MCF 10A (cell line): Measurements from ENCODE around the gene CHD9. TPM values are rescaled to one million over a fixed set of nuclear protein-coding genes. Genes with fewer than 3 reads are reported as not detected.

Experiments
- BruUV-seq: library from RNA; stranded (reverse); fragments of 400-500 nt; replicated peaks from 2 replicates; lab custom pipeline; 2021; lab: Mats Ljungman, UMichigan
- CTCF ChIA-PET: fragments of 300-600 bp; sonication (Branson Sonifier 250); formaldehyde crosslinking; extraction: SDS; loops from one replicate; lab custom pipeline; 2021; ENCODE audit warnings: antibody characterized with exemption, inconsistent platforms; lab: Yijun Ruan, JAX
- POLR2A ChIA-PET: fragments of 300-600, 350-650 bp; sonication (Branson Sonifier 250); formaldehyde crosslinking; extraction: SDS; loops from one replicate; lab custom pipeline; 2020; ENCODE audit warnings: antibody characterized with exemption, inconsistent platforms; lab: Yijun Ruan, JAX
- DNase-seq: peaks from one replicate; pipeline ENCODE4 v3.0.0-alpha.2; 2018; ENCODE audit not compliant: unreplicated experiment
- H3K27ac Mint-ChIP-seq: one replicate; pipeline ENCODE4 v1.8.0; 2022; ENCODE audit warnings: mild to moderate bottlenecking, low read depth, mixed read lengths; ENCODE audit not compliant: unreplicated experiment
- H3K27me3 Mint-ChIP-seq: one replicate; pipeline ENCODE4 v1.8.0; 2022; ENCODE audit warnings: mixed read lengths; ENCODE audit not compliant: insufficient read depth, unreplicated experiment
- H3K36me3 Mint-ChIP-seq: one replicate; pipeline ENCODE4 v1.8.0; 2022; ENCODE audit warnings: mild to moderate bottlenecking, moderate library complexity, mixed read lengths; ENCODE audit not compliant: insufficient read depth, unreplicated experiment
- H3K4me1 Mint-ChIP-seq: one replicate; pipeline ENCODE4 v1.8.0; 2022; ENCODE audit warnings: mixed read lengths; ENCODE audit not compliant: insufficient read depth, unreplicated experiment
- H3K4me3 Mint-ChIP-seq: one replicate; pipeline ENCODE4 v1.8.0; 2022; ENCODE audit warnings: mild to moderate bottlenecking, moderate library complexity, mixed read lengths; ENCODE audit not compliant: unreplicated experiment
- H3K9me3 Mint-ChIP-seq: one replicate; pipeline ENCODE4 v1.8.0; 2022; ENCODE audit warnings: mixed read lengths; ENCODE audit not compliant: unreplicated experiment
- CTCF ChIP-seq: fragments of 200-600 bp; IDR thresholded peaks from one replicate; pipeline ENCODE4 v1.8.0; 2022; ENCODE audit warnings: antibody characterized with exemption, mild to moderate bottlenecking; ENCODE audit not compliant: unreplicated experiment
- intact Hi-C: fragments of 100-400 bp; cut with micrococcal nuclease; formaldehyde crosslinking; loops from 2 replicates; pipeline ENCODE4 v1.14.1; 2022
- total RNA-seq: library from RNA; stranded (reverse); gene quantifications from 2 replicates; pipeline ENCODE4 v1.2.3, GENCODE V29; 2022

Gene CHD9
- total RNA-seq, 1 experiment from 2014 or later: 62.8 TPM

- H3K27me3 Mint-ChIP-seq: no peaks in the 10 kb centered on the region
- H3K27ac Mint-ChIP-seq: peak overlapping the region; percentile 59
- H3K4me3 Mint-ChIP-seq: no peak overlapping the region
- BruUV-seq: no TSS peak
- peaks cover under 1% of the 10 kb centered on the region for H3K36me3 Mint-ChIP-seq
- peak; percentile 13 for DNase-seq
- intact Hi-C loops: no loop called here
- peaks cover 31% of the 10 kb centered on the region for H3K4me1 Mint-ChIP-seq
- no peaks in the 10 kb centered on the region for H3K9me3 Mint-ChIP-seq
- no peak for TF ChIP-seq CTCF
- CTCF ChIA-PET: interaction anchor here (0.6 to 0.9 kb wide), 2 partner anchors 18 to 22 kb away, joined by 3 read pairs; no protein-coding TSS in a partner anchor
- POLR2A ChIA-PET: interaction anchor here (0.7 kb wide), 1 partner anchor 19 kb away, joined by 3 read pairs; no protein-coding TSS in a partner anchor
These were observed 6.9 kb downstream of the CHD9 start for GRCh38 chr16:53061701-53062159.

- Mint-ChIP-seq H3K36me3 (peaks cover 8% of the 10 kb centered on the region), H3K27ac (peak overlapping the region; percentile 44), H3K9me3 (no peaks in the 10 kb centered on the region), H3K4me3 (no peak overlapping the region), H3K27me3 (no peaks in the 10 kb centered on the region), H3K4me1 (peaks cover 14% of the 10 kb centered on the region)
- CTCF ChIA-PET: interaction anchor here (0.6 to 1.3 kb wide), 2 partner anchors 10 to 341 kb away, joined by 3 to 9 read pairs; partner anchors contain the start of gene CHD9
- no peak for DNase-seq
- TF ChIP-seq CTCF: no peak
- POLR2A ChIA-PET: no interaction called here
- intact Hi-C loops: no loop called here
- BruUV-seq: no TSS peak
These were observed 9.3 kb downstream of the CHD9 start for GRCh38 chr16:53064081-53064578.

- intact Hi-C loops: no loop called here
- no TSS peak for BruUV-seq
- peaks cover 13% of the 10 kb centered on the region for H3K36me3 Mint-ChIP-seq
- no peak for TF ChIP-seq CTCF
- H3K4me1 Mint-ChIP-seq: peaks cover 17% of the 10 kb centered on the region
- no peak overlapping the region for H3K4me3 Mint-ChIP-seq
- H3K27ac Mint-ChIP-seq: peak overlapping the region; percentile 70
- DNase-seq: no peak
- POLR2A ChIA-PET: interaction anchor here (0.9 to 1.0 kb wide), 2 partner anchors 19 to 33 kb away, joined by 3 to 5 read pairs; no protein-coding TSS in a partner anchor
- no peaks in the 10 kb centered on the region for H3K27me3 Mint-ChIP-seq
- CTCF ChIA-PET: interaction anchor here (0.6 to 1.8 kb wide), 3 partner anchors 10 to 106 kb away, joined by 4 to 8 read pairs (median 5); partner anchors contain the start of gene CHD9
- no peaks in the 10 kb centered on the region for H3K9me3 Mint-ChIP-seq
These were observed 10.8 kb downstream of the CHD9 start for GRCh38 chr16:53065461-53066061.

GRCh38 chr16:53067675-53068074, 12.9 kb downstream of the CHD9 start:
- TF ChIP-seq CTCF: no peak
- Mint-ChIP-seq H3K4me3 (no peak overlapping the region), H3K9me3 (no peaks in the 10 kb centered on the region), H3K36me3 (peaks cover 22% of the 10 kb centered on the region), H3K27me3 (no peaks in the 10 kb centered on the region), H3K27ac (no peak overlapping the region), H3K4me1 (peaks cover 6% of the 10 kb centered on the region)
- intact Hi-C loops: no loop called here
- CTCF ChIA-PET: no interaction called here
- POLR2A ChIA-PET: interaction anchor here (0.6 to 2.1 kb wide), 2 partner anchors 10 to 27 kb away, joined by 3 to 5 read pairs; no protein-coding TSS in a partner anchor
- no peak for DNase-seq
- no TSS peak for BruUV-seq
